HepG2 (cell line): ENCODE data around the gene SNPH. TPM values are rescaled to one million over a fixed set of nuclear protein-coding genes. Genes with fewer than 3 reads are reported as not detected.

Experiments
- ATAC-seq: fragments of 200-7000 bp; cut with Tn5 transposase; 3 replicates; pipeline ENCODE4 v1.9.1; 2020; ENCODE audit warnings: mild to moderate bottlenecking, moderate library complexity
- BruUV-seq: library from RNA; stranded (reverse); fragments of 400-500 nt; replicated peaks from 2 replicates; lab custom pipeline; 2021; lab: Mats Ljungman, UMichigan
- CTCF ChIA-PET: fragments of 300-600 bp; formaldehyde crosslinking; extraction: SDS; loops from one replicate; lab custom pipeline; 2021; ENCODE audit warnings: low total read pairs, inconsistent platforms, low intra/inter-chr PET ratio; lab: Yijun Ruan, JAX
- POLR2A ChIA-PET: fragments of 350-600 bp; sonication (Branson Sonifier 250); formaldehyde crosslinking; loops from one replicate; lab custom pipeline; 2020; ENCODE audit warnings: antibody characterized with exemption, inconsistent platforms; lab: Yijun Ruan, JAX
- DNase-seq: peaks from one replicate; pipeline ENCODE4 v3.0.0-alpha.2; 2015; ENCODE audit warnings: low spot score
- FAIRE-seq: peaks from 3 replicates; lab custom pipeline; 2011; peaks lifted over from hg19 to GRCh38; lab: Jason Lieb, UNC
- H2AFZ ChIP-seq: one replicate; pipeline ENCODE4 v1.6.1; 2011; ENCODE audit warnings: low read length, inconsistent platforms
- H3K27ac ChIP-seq: fragments of 300-600 bp; 3 replicates; pipeline ENCODE4 v1.8.0; 2011; ENCODE audit warnings: mixed run types, mild to moderate bottlenecking, mixed read lengths, low read length, inconsistent platforms; ENCODE audit not compliant: insufficient read depth; ENCODE audit errors: extremely low read length
- H3K27me3 ChIP-seq, 2 experiments: fragments of 200-600 bp in 1 of 2; 2 replicates in 1 of 2; 3 replicates in 1 of 2; pipeline versions ENCODE4 v1.6.0 to v1.8.0; 2011; ENCODE audit warnings: low read length in 2 of 2, mild to moderate bottlenecking in 2 of 2, moderate library complexity in 2 of 2, inconsistent platforms in 1 of 2; ENCODE audit not compliant: insufficient read depth in 2 of 2, control insufficient read depth in 1 of 2
- H3K36me3 ChIP-seq, 2 experiments: fragments of 200-600 bp in 1 of 2; replicated peaks in 1 of 2; 2 replicates in 1 of 2; 3 replicates in 1 of 2; pipeline versions ENCODE4 v1.5.1 to v1.8.0; 2011; ENCODE audit warnings: low read length in 2 of 2, inconsistent platforms in 1 of 2; ENCODE audit not compliant: insufficient read depth in 2 of 2, control insufficient read depth in 1 of 2
- H3K4me1 ChIP-seq: 2 replicates; pipeline ENCODE4 v1.5.1; 2012; ENCODE audit warnings: low read length, inconsistent platforms; ENCODE audit not compliant: insufficient read depth
- H3K4me2 ChIP-seq: 2 replicates; pipeline ENCODE4 v1.6.0; 2011; ENCODE audit warnings: low read depth, low read length, inconsistent platforms
- H3K4me3 ChIP-seq, 3 experiments: fragments of 200-600 bp in 1 of 3; sonication (generic), shearing (Covaris generic) in 1 of 3; replicated peaks in 1 of 3; 2 replicates each; pipeline ENCODE4 v1.5.1; 2011 to 2016; ENCODE audit warnings: low read length in 3 of 3, inconsistent platforms in 2 of 3, low read depth in 2 of 3, mild to moderate bottlenecking in 2 of 3, control low read depth in 1 of 3, mixed read lengths in 1 of 3; ENCODE audit not compliant: insufficient read depth in 1 of 3
- H3K79me2 ChIP-seq: one replicate; pipeline ENCODE4 v1.6.1; 2011; ENCODE audit warnings: low read length, inconsistent platforms; ENCODE audit not compliant: insufficient read depth
- H3K9ac ChIP-seq: 2 replicates; pipeline ENCODE4 v1.6.0; 2011; ENCODE audit warnings: mild to moderate bottlenecking, low read depth, low read length, inconsistent platforms; ENCODE audit not compliant: insufficient read depth
- H3K9me3 ChIP-seq: 2 replicates; pipeline ENCODE4 v1.5.1; 2012; ENCODE audit warnings: mild to moderate bottlenecking, low read length
- H4K20me1 ChIP-seq: 2 replicates; pipeline ENCODE4 v1.6.0; 2011; ENCODE audit warnings: inconsistent platforms, mild to moderate bottlenecking, low read length, moderate library complexity; ENCODE audit not compliant: insufficient read depth
- PAF1 ChIP-seq: IDR thresholded peaks from 2 replicates; pipeline ENCODE4 v1.6.1; 2016; ENCODE audit warnings: missing genetic modification reagents, missing compliant biosample characterization
- POLR2A ChIP-seq, 2 experiments: IDR thresholded peaks; 2 replicates each; pipeline ENCODE4 v1.6.1; 2011; ENCODE audit warnings: low read depth in 2 of 2, low read length in 2 of 2, mild to moderate bottlenecking in 1 of 2, moderate library complexity in 1 of 2; ENCODE audit not compliant: insufficient read depth in 1 of 2
- THAP7 ChIP-seq: sonication (generic); formaldehyde crosslinking; IDR thresholded peaks from 2 replicates; pipeline ENCODE4 v1.8.1; 2023; ENCODE audit warnings: mild to moderate bottlenecking, missing genetic modification reagents
- ZBTB2 ChIP-seq: sonication (generic); formaldehyde crosslinking; IDR thresholded peaks from 2 replicates; pipeline ENCODE4 v1.8.0; 2022; ENCODE audit warnings: low read depth, missing genetic modification reagents
- ZBTB7B ChIP-seq: sonication (generic); formaldehyde crosslinking; IDR thresholded peaks from 2 replicates; pipeline ENCODE4 v1.4.0; 2020; ENCODE audit warnings: missing genetic modification reagents
- ZNF468 ChIP-seq: sonication (generic); formaldehyde crosslinking; IDR thresholded peaks from 2 replicates; pipeline ENCODE4 v1.8.0; 2022; ENCODE audit warnings: mild to moderate bottlenecking, moderate library complexity, missing genetic modification reagents
- ZNF687 ChIP-seq: sonication (generic); formaldehyde crosslinking; IDR thresholded peaks from 2 replicates; pipeline ENCODE4 v1.5.1; 2020; ENCODE audit warnings: mild to moderate bottlenecking, missing genetic modification reagents, moderate library complexity
- ZNF800 ChIP-seq: sonication (generic); formaldehyde crosslinking; IDR thresholded peaks from 2 replicates; pipeline ENCODE4 v1.4.0; 2020; ENCODE audit warnings: missing genetic modification reagents
- WGBS: methylation state at CpG from one replicate; pipeline ENCODE4 v1.1.6; 2017; ENCODE audit warnings: low lambda C conversion rate; 5-methylcytosine and 5-hydroxymethylcytosine counted together
- in situ Hi-C: cut with HindIII; loops from 2 replicates; pipeline ENCODE4 v1.10.0; 2017; ENCODE audit warnings: low pct_unique_long_range_greater_than_20kb; ENCODE audit not compliant: extremely low pct_ligation_motif_present
- intact Hi-C: fragments of 100-400 bp; cut with micrococcal nuclease; formaldehyde crosslinking; loops from one replicate; pipeline ENCODE4 v1.10.0; 2022; ENCODE audit not compliant: unreplicated experiment
- polyA plus RNA-seq, 8 experiments: library from polyadenylated mRNA; depleted of rRNA in 3 of 8; stranded (reverse) in 7 of 8; unstranded in 1 of 8; fragments of >200 nt; fragmentation: Illumina TruSeq in 4 of 8; extraction: Trizol in 4 of 8; gene quantifications; 2 replicates each; pipeline versions ENCODE4 v1.2.1 to v1.2.3, GENCODE V29; 2011 to 2016; ENCODE audit warnings: low read depth in 4 of 8, missing spikeins in 1 of 8, mixed read lengths in 1 of 8; ENCODE audit not compliant: insufficient read depth in 1 of 8
- total RNA-seq, 5 experiments: library from RNA; depleted of rRNA; stranded (reverse); fragments of >200 nt; fragmentation: Illumina TruSeq; extraction: Trizol; gene quantifications; 2 replicates each; pipeline ENCODE4 v1.2.3, GENCODE V29; 2016; ENCODE audit warnings: low read depth in 1 of 5

The SNPH gene
- total and polyA plus RNA-seq, 2 of the 13 experiments (the other 11 are each of a cell fraction or from before 2014, with no cell fraction given) = 0.09 TPM; not detected in 1

GRCh38 chr20:1338801-1339200 lies 72.7 kb downstream of the SNPH start:
- in situ Hi-C loops (no loop called here), intact Hi-C loops (no loop called here)
- peaks cover 14% of the 10 kb centered on the region for H3K4me1 ChIP-seq
- no peaks in the 10 kb centered on the region for H3K79me2 ChIP-seq
- H3K27me3 ChIP-seq = no peaks in the 10 kb centered on the region
- no peaks in the 10 kb centered on the region; the same call in 1 of the 2 replicates for H4K20me1 ChIP-seq
- DNase-seq (no peak), ATAC-seq (no peak), FAIRE-seq (no peak)
- H3K4me2 ChIP-seq = no peak overlapping the region
- no peak overlapping the region for H2AFZ ChIP-seq
- H3K36me3 ChIP-seq = peaks cover under 1 to 2% of the 10 kb centered on the region in 2 experiments; a peak in 2 of 5 replicates
- no peak overlapping the region for H3K4me3 ChIP-seq
- TF ChIP-seq POLR2A (IDR thresholded peaks at IDR 0.05; ENCODE audit: insufficient read depth in 1 of 2, low read depth in 2 of 2, low read length in 2 of 2) (0 out of 4 replicates have a peak, but pooled peaks of 1 of the 2 experiments have one; percentile 9), ZBTB7B (CRISPR knock-in tag) (no peak), PAF1 (CRISPR knock-in tag) (peak; percentile 49; the same call in 1 of the 2 replicates)
- ChIA-PET CTCF (no interaction called here), POLR2A (interaction anchor here (1.4 kb wide), 1 partner anchor 13 kb away, joined by 6 read pairs; no protein-coding TSS in a partner anchor)
- H3K27ac ChIP-seq = no peak overlapping the region
- whole genome bisulfite sequencing = 98% methylated on average over 4 of the region's 4 CpGs
- no TSS peak for BruUV-seq
- no peak overlapping the region for H3K9ac ChIP-seq
- no peaks in the 10 kb centered on the region for H3K9me3 ChIP-seq

- FAIRE-seq (no peak), ATAC-seq (peak; percentile 17), DNase-seq (no peak)
- Histone ChIP-seq H3K27me3 (no peaks in the 10 kb centered on the region), H3K4me2 (no peak overlapping the region), H4K20me1 (no peaks in the 10 kb centered on the region), H2AFZ (no peak overlapping the region), H3K79me2 (no peaks in the 10 kb centered on the region), H3K4me1 (no peaks in the 10 kb centered on the region), H3K36me3 (no peaks in the 10 kb centered on the region; a peak in 1 of 5 replicates), H3K27ac (no peak overlapping the region), H3K4me3 (no peak overlapping the region), H3K9me3 (peaks cover 5% of the 10 kb centered on the region), H3K9ac (no peak overlapping the region)
- BruUV-seq = no TSS peak
- intact Hi-C loops (no loop called here), in situ Hi-C loops (no loop called here)
- ChIA-PET POLR2A (interaction anchor here (0.6 to 1.3 kb wide), 2 partner anchors 14 to 16 kb away, joined by 3 to 5 read pairs; no protein-coding TSS in a partner anchor), CTCF (no interaction called here)
- 84% methylated on average over 5 of the region's 5 CpGs for WGBS
- TF ChIP-seq ZNF687 (CRISPR knock-in tag) = 0 out of 2 replicates have a peak, but pooled peaks have one; percentile 10
- TF ChIP-seq ZNF468 (CRISPR knock-in tag) = no peak
- no peak for TF ChIP-seq ZNF800 (CRISPR knock-in tag)
- TF ChIP-seq THAP7 = no peak
- TF ChIP-seq ZBTB2 (CRISPR knock-in tag) = no peak
These were observed 75.6 kb downstream of the SNPH start for GRCh38 chr20:1341561-1342265.
